HG03575 (cell line): Measurements from ENCODE around the gene NTM.
"Not testable (repeated sequence)": the region's sequence is repeated elsewhere in the genome, so short reads cannot be mapped to it uniquely, and the experiment has no call there.

Experiments used
- ATAC-seq: cut with Tn5 transposase; IDR thresholded peaks from one replicate; pipeline ENCODE4 v1.9.1; 2021; ENCODE audit not compliant: unreplicated experiment, insufficient number of reproducible peaks, low FRiP score; ENCODE audit errors: extremely low read depth

The NTM gene

DNA sequence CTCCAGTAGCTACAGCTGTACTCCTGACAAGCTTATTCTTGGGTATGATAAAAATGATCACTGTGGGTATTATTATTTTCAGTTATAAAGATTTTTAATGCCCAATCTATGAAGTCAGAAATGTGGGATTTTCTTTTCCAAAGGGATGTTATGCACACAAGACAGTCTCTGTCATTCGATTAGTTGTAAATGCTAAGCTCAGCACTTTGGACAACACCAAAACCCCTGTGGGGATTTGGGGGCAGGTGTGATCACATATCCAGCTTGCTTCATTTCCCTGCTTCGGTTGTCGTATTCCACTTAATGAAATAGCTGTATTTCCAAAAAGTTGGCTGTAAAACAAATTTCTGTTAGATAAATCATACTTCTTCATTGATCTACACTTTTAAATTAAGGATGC, 931.5 kb downstream of the NTM start:
- no peak for ATAC-seq

DNA sequence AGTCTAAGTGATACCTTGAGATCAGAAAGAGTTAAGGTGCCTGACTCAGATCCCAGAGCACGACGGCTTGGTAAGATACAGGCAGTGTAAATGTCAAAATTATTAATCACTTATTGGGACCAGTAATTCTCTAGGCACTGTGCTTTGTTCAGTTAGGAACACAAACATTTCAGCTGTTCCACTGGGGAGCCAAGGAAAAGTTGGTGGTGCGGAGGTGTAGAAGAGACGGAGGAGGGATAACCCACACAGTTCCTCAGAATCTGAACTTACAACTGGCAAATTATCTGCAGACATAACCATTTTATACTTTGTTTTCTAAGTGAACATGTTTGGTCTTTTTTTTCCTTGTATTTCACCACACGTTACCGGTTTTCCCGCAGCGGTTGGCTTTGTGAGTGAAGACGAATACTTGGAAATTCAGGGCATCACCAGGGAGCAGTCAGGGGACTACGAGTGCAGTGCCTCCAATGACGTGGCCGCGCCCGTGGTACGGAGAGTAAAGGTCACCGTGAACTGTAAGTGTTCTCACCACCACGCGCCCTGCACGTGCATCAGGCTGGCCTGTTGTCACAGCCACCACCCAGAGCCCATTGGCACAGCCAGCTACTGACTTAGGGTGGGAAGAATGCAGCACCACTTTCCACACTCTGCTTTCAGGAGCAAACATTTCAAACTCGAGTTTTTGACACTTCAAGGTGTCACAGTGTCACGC, 937.0 kb downstream of the NTM start:
- no peak for ATAC-seq

DNA sequence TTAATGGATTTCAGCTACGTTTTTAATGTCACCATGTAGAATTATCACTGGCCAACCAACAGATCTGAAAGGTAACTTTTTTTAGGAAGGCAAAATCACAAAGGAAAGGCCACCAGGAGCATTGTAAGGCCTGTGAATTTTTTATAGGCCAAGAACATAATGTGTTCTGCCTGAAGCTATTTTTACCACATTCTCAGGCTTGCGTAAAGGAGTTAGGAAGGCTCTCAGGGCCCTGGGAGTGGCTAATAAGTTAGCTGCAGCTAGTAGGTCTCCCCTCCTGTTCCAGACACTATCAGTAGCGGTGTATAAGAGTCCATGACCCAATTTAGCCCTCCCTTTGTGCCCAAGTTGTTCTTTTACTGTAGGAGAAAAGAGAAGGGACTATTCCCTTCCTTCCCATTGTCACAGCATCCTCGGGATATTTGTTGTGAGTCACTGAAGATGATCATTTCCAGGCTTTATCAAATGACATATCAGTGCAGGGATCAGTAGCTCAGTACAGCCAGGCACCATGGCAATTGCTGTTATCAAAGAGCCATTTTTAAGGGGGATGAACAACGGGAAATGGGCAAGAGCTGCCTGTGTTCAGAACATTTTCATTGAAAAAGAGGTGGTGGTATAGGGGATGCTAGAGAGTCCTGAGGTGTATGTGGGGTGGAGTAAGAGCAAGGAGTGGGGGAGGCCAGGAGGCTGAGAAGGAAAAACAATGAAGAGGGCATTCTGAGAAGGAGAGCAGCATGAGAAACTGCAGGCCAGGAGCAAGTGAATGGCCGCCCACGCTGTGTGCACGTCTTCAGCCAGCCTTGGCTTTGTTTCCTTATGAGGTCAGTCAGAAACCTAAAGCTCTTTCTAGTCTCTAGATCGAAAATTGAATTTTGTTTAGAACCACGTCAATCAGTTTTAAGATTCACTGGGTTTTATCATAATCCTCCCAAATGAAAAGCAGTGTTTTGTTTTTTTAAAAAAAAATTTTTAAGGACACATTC, 940.3 kb downstream of the NTM start:
- ATAC-seq: no peak

DNA sequence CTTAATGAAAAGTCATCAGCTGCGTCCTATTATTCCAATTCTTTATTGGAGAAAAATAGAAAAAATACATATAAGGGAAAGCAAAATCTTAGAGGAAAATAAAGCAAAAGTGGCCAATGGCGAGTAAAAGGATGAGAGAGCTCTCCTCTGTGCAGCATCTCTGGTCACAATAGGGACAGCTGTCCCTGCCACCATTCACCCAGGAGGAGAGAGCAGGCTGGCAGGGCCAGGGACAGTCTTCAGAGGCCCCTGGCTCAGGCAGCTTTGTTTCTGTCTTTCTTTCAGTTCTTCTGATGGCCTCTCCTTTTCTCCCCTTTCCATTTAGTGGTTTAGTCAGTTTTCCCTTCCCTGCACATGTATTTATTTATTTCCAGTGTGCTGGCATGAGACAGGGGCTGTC, 941.3 kb downstream of the NTM start:
- ATAC-seq: no peak

DNA sequence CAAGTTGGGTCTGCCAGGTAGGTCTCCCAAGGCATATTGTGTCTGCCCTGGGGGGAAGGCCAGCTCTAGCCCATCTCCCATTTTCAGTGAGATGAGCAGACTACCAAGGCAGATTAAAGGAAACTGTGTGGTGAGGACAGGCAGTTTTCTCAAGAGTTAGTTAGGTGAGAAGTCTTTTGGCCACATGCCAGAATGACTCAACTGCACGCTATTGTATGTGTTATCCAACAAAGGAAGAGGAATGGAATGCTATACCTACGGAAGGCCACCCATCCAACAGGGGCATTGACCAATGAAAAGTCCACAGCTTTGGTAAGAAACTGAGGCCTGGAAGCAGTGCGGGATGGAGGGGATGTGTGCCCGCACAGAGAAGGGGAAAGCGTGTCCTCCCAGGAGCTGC, 941.7 kb downstream of the NTM start:
- no peak for ATAC-seq

DNA sequence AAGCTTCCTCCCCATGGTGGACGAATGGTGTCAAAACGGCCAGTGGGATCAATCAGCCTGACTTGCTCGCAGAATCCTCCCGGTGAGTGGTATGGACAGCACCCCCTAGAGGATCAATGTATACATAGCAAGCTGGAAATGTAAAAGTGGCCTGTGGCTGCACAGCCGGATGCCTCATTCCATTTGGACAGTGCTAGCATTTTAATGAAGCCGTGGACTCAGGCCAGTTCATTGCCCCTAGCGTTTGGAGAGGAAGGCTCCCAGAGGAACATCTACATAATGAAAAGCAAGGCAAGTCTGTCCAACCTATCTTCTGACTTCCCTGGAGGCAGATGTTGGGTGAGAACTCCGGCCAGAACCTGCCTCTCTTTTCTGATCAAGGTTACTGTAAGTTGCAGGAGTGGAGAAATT, 942.3 kb downstream of the NTM start:
- no peak for ATAC-seq

DNA sequence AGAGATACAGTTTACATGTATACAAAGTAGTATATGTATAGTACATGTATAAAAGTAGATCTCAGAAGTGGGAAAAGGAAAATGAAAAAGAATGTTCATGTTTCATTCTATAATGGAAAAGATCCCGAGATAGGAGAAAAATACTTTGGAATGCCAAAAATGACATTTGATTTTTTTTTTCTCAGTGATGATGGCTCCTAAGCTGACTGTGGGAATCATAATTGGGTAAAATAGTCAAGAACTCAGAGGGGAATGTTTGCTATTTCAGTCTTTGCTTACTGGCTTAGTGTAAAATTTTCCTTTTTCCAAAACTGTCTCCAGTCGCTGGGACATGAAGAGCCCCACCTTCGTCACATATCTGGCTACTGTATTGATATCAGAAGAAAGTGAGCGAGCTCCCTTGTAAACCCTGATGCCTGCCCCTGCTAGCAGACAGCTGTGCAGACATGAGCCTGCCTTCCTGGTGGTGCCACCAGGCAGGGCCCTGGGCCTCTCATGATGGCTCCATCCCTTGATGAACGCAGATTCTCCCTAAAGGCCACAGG, 944.6 kb downstream of the NTM start:
- ATAC-seq: no peak

DNA sequence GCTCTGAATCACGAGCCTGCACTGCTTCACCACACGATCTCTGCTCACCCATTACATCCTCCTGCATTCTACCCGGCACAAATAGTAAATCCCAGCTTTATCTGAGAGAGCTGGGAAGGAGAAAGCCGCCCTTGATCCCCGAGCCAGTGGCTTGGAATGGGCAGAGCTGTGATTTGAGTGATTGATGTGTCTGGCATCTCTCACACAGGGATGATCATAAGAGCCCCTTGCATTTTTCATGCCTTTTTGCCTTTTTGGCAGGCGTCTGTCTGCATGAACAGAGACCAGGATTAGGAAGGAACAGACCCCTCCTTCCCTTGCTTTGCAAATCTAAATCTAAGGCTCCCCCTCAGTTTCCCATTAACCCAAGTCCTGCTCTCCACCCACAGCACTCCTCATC, 945.3 kb downstream of the NTM start:
- ATAC-seq: no peak

DNA sequence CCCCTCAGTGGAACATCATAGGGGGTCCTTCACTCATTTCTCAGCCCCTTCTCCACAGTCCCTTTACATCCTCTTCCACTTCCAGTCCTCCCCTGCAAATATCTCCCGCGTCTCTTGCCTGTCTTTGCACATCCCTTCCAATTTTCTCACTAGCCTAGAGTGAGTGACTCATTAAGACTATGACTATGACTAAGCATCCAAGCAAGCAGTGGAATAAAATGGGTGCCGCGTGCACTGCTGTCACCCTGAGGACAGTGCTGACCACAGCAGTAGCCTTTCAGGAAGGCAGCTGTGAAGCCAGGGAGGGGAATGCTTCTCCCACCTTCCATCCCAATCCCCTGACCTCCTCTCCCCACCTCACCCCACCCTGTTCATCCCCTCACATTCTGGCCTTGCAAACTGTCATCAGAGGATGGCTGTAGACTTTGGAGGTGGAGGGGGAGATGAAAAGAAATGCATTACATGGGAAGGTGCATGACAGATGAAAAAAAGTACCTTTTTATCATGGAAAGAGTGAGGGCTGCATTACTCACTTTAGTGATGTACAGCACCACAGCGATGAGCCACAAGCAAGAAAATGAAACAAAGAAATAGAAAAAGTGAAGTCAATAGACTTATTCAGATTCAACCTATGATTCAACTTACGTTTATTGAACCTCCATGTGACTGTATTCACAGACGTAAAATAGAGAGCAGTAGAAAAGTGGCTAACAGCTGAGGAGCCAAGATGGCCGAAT, 948.2 kb downstream of the NTM start:
- no peak for ATAC-seq

DNA sequence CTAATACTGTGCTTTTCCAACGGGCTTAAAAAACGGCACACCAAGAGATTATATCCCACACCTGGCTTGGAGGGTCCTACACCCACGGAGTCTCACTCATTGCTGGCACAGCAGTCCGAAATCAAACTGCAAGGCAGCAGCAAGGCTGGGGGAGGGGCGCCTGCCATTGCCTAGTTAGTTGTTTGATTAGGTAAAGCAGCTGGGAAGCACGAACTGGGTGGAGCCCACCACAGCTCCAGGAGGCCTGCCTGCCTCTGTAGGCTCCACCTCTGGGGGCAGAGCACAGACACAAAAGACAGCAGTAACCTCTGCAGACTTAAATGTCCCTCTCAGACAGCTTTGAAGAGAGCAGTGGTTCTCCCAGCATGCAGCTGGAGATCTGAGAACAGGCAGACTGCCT, 949.0 kb downstream of the NTM start:
- not testable (repeated sequence) for ATAC-seq

DNA sequence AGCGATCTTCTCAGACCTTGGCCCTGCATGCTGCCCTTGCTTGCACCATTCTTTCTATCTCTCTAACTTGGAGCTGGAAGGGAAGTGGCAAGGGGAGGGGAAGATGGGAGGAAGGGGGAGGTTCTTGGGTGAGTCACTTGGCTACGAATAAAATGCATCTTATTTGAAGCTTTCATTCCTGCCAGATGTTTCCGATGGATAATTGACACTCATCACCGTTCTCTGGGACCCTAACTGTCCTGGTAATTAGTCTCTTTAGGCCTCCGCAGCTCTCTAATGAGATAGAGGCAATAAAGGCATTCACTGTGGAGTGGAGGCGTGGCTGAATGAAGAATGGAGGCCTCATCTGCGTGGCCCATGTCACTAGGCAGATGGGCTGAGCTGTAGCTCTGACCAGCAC, 960.1 kb downstream of the NTM start:
- no peak for ATAC-seq

DNA sequence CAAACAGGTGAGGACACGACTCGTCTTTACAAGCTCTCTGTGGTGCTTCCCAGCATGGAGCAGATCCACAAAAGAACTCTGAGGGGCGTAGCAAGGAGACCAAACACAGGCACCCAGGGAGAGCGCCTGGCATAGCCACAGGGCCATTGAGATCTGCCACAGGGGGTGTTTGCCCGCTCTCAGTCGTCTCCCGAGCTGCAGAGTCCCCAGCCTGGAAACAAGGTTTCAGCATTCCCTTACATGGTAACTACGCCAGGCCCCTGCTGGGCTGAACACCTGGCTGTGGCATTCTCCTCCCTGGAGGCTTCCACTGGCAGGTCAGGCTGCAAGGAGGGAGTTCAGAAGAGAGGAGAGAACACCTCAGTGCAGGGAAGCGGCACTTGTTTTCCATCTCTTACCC, 962.1 kb downstream of the NTM start:
- ATAC-seq: no peak

DNA sequence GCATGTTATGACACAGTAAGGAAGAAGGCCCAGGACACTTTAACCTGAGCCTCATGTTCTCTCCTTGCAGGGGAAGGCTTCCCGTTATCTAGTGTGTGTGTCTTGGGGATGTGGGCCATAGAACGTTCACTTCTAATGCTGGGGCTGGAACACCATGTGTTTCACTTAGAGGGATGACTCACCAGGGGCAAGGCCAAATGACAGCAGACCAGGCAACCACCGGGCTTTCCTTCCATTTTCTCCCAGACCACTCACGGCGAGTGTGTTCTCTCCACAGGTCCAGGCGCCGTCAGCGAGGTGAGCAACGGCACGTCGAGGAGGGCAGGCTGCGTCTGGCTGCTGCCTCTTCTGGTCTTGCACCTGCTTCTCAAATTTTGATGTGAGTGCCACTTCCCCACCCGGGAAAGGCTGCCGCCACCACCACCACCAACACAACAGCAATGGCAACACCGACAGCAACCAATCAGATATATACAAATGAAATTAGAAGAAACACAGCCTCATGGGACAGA, 964.4 kb downstream of the NTM start:
- no peak for ATAC-seq

DNA sequence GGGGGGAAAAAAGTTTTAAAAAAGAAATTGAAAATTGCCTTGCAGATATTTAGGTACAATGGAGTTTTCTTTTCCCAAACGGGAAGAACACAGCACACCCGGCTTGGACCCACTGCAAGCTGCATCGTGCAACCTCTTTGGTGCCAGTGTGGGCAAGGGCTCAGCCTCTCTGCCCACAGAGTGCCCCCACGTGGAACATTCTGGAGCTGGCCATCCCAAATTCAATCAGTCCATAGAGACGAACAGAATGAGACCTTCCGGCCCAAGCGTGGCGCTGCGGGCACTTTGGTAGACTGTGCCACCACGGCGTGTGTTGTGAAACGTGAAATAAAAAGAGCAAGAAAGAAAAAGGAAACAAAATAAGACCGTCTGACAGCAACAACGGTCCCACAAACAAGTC, 964.9 kb downstream of the NTM start:
- no peak for ATAC-seq

DNA sequence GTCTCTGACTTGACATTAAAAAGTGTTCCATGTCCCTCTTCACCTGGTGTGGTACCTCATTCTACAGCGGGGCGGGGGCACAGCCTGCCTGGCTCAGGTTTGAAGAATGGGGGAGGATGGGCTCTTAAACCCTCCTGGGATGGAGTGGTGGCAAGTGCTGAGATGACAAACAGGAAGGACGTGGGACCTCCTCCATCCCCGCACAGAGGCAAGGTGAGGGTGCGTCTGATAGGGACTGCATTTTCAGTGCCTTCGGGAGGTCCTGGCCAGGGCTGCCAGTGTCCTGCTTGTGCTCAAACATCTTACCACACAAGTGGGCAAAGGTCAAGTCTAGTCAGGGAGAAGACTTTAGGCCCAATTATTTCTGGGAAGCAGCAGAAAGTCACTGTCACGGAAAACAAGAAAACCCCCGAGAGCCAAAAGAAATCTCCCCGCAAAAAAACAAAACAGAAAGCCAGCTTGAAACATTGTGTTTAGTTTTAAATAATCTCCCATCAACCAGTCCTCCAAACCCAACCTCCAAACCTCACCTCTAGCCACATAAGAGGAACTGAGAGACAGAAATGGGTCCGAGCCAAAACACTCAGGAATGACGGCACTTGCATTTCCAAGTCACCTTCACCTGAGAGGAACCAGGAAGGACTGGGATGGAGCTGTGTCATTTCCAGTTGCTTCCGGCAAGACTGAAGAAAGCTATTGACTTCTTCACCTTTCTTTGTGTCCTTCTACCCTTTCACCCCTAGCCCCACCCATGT, 966.5 kb downstream of the NTM start:
- ATAC-seq: no peak

DNA sequence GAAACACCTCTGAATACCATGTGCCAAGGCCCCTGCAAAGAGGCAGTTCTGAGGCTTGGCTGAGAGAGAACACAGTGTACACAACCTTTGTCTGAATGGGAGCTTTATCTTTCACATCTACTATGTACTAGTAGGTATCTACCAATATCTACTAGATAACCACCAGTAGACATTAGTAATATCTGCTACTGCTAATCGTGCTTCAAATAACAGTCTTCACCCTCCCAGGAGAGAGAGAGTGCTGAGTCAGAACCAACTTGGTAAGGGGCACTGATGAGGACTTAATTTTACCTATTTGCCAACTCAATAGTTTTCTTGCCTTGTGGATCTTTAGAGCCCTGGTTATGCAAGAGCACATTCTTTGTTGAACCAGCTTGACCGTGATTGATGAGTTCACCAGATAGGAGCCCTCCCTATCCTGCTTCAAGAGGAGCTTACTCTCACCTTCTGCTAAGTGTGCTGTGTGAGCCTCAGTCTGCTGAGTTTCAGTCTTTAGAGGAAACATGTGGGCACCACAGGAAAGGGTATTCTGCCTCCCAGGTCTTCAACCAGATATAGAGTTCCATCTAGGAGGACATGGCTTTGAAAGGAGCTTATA, 967.5 kb downstream of the NTM start:
- no peak for ATAC-seq

DNA sequence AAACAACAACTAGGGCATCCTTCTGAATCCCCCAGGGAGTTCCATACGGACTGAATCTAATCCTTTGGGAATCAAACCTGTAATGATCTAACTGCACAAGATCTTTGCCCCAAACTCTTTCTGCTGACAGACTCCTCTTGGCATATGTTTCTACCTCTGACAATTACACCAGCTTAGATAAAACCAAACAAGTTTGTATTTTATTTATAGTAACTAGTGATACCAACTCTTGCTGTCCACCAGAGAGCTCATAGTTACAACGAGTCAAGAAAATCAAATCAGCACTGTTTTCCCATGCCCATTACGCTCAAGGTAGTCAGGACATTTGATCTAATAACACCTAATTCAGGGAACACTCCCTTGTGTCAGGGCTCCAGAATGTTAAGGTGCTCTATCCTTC, 972.0 kb downstream of the NTM start:
- no peak for ATAC-seq

DNA sequence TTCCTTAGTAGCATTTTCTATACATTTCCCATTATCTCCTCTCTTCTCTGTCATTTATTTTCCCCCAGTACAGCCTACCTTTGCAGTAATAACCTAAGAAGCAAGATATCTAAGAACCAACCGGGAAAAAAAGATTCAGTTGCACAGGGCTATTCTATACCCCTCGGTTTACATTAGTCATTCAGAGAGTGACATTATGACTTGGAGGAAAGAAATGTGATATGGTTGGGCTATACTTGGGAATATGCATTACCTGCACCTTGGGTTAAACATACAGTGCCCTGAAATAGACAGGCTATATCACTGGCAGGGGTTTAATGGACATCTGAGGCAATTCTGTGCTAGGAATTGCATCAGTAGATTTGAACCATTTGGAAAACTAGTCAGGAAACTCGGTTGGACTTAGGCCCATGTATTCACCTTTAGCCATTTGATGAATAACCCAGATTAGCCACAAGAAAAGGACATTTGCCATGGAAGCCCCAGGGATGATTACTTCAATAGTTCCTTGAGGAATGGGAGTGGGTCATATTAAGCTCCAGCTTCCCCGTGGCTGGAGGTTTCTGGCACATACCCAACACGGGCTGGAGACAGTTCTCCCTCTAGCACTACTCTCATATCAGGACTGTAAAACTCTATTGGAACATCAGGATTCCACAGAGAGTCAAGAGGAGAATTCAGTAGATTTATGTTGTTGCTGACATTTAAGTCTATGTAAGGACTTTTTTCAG, 973.2 kb downstream of the NTM start:
- no peak for ATAC-seq
